ENCODE data around the gene ZNF506.
"Not testable (repeated sequence)": the region's sequence is repeated elsewhere in the genome, so short reads cannot be mapped to it uniquely, and the experiment has no call there.

The ZNF506 gene

GRCh38 chr19:19743921-19744320 is 77.6 kb downstream of the ZNF506 start:
- not testable (repeated sequence) for DNase-seq

GRCh38 chr19:19743176-19743575 is 78.4 kb downstream of the ZNF506 start:
- DNase-seq: no peak

- no peak for DNase-seq
These were observed 78.8 kb downstream of the ZNF506 start for GRCh38 chr19:19742773-19743172.
